Natural killer cell (primary cell): ENCODE results near the gene SV2C. TPM values are rescaled to one million over a fixed set of nuclear protein-coding genes. Genes with fewer than 3 reads are reported as not detected.

Experiments used
- ATAC-seq, 3 donors: fragments of 150-1000 bp in 2 of 3; fragments of 200-7000 bp in 1 of 3; cut with Tn5 transposase; 1 replicate in 1 of 3; 2 replicates in 2 of 3; pipeline ENCODE4 v1.10.0; 2021; ENCODE audit warnings: mild to moderate bottlenecking in 2 of 3, moderate library complexity in 2 of 3
- DNase-seq, 2 donors: peaks; one replicate each; pipeline versions ENCODE4 v3.0.0 to v3.0.0-alpha.2; 2013 to 2021; ENCODE audit warnings: mixed read lengths in 1 of 2
- H3K27ac ChIP-seq: one replicate; pipeline ENCODE4 v1.5.1; 2013; ENCODE audit warnings: mild to moderate bottlenecking, low read length
- H3K27me3 ChIP-seq: one replicate; pipeline ENCODE4 v1.6.1; 2013; ENCODE audit warnings: low read length; ENCODE audit not compliant: control insufficient read depth, insufficient read depth
- H3K36me3 ChIP-seq: one replicate; pipeline ENCODE4 v1.6.1; 2013; ENCODE audit warnings: low read length; ENCODE audit not compliant: control insufficient read depth, insufficient read depth
- H3K4me1 ChIP-seq: one replicate; pipeline ENCODE4 v1.6.1; 2013; ENCODE audit warnings: low read length; ENCODE audit not compliant: control insufficient read depth, insufficient read depth
- H3K4me3 ChIP-seq: one replicate; pipeline ENCODE4 v1.5.1; 2013; ENCODE audit warnings: low read length
- H3K9me3 ChIP-seq: one replicate; pipeline ENCODE4 v1.6.1; 2013; ENCODE audit warnings: low read length; ENCODE audit not compliant: control insufficient read depth, insufficient read depth
- H3K27ac Mint-ChIP-seq, 2 donors: one replicate each; pipeline ENCODE4 v1.8.0; 2022; ENCODE audit warnings: mild to moderate bottlenecking in 2 of 2, mixed read lengths in 2 of 2, moderate library complexity in 1 of 2
- H3K27me3 Mint-ChIP-seq, 2 donors: one replicate each; pipeline ENCODE4 v1.8.0; 2022; ENCODE audit warnings: low read depth in 2 of 2, mixed read lengths in 2 of 2
- H3K36me3 Mint-ChIP-seq: one replicate; pipeline ENCODE4 v1.8.0; 2022; ENCODE audit warnings: mixed read lengths
- H3K4me1 Mint-ChIP-seq, 2 donors: one replicate each; pipeline ENCODE4 v1.8.0; 2022; ENCODE audit warnings: mixed read lengths in 2 of 2
- H3K4me3 Mint-ChIP-seq: one replicate; pipeline ENCODE4 v1.8.0; 2022; ENCODE audit warnings: mild to moderate bottlenecking, moderate library complexity, mixed read lengths
- H3K9me3 Mint-ChIP-seq, 2 donors: one replicate each; pipeline ENCODE4 v1.8.0; 2022; ENCODE audit warnings: mixed read lengths in 2 of 2
- WGBS: methylation state at CpG from one replicate; pipeline ENCODE4 v1.1.7; 2013; ENCODE audit warnings: missing lambda C conversion rate; ENCODE audit not compliant: insufficient coverage; 5-methylcytosine and 5-hydroxymethylcytosine counted together
- intact Hi-C: fragments of 100-400 bp; cut with micrococcal nuclease; formaldehyde crosslinking; loops from one replicate; pipeline ENCODE4 v1.14.2; 2022
- total RNA-seq, 4 donors: library from RNA; stranded (reverse); fragments of 120-200 nt in 1 of 4; gene quantifications; one replicate each; pipeline versions ENCODE4 v1.2.3 to v1.2.4, GENCODE V29; 2013 to 2022
- TF ChIP-seq, protein P1 (sequence below): fragments of 200-600 bp; IDR thresholded peaks from one replicate; pipeline ENCODE4 v1.8.0; 2022; ENCODE audit warnings: antibody characterized with exemption

The SV2C gene
- total RNA-seq, 3 donors from 2014 or later (not counting 1 experiment from before 2014, with no cell fraction given), result not detected

DNA sequence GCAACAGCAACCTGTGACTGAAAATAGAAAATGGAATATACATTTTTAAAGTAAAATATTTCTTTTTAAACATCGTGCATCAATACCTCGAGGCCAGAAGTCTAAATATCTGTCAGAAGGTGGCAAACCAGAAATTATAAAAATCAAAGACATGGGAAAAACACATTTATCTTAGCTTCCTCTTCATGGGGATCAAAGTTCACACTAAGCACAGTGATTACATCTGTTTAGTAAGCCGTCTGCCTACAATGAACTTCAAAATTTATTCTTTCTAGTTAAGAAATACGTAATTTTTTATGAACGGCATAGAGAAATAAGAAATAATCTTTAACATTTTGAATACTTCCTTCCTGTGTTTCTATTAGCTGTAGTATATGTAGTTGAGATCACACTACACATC lies 17.9 kb upstream of the SV2C start:
- peaks cover 20 to 45% of the 10 kb centered on the region in 2 donors for H3K27me3 Mint-ChIP-seq
- 88% methylated on average over 3 of the region's 5 CpGs for WGBS

DNA sequence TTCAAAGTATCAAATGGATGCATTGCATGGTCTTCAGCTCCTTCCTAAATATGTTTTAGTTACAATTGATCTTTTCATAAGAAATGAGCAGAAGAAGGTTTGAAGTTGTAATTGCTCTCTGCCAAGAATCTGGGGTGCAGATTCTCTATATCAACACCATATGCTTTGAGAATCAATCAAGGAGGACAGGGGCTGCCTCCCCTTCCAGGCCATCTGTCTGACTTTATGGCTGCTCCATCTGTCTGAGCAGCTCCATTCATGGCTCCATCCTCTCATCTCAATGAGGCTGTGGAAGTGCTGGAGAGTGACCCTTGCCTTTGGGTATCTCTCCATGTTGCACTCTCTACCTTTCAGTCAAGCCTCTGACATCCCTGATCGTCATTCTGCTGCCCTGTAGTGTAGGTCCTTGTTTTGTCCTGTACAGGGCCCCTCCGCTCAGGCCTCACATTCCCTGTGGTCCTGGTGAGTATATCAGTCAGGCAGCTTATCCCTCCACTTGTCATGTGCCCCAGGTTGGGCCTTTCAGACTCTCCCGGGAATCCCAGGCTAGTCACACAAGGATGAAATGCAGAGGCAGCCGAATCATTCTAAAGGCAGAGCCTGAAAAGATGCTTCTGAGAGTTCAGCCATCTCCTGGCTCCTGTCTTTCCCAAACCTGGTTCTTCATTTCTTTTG lies 14.0 kb upstream of the SV2C start:
- DNase-seq, result no peak
- no peaks in the 10 kb centered on the region for H3K4me1 ChIP-seq
- no peak for ATAC-seq
- no peak overlapping the region for H3K27ac Mint-ChIP-seq
- H3K9me3 Mint-ChIP-seq, result no peaks in the 10 kb centered on the region
- no peak overlapping the region for H3K4me3 Mint-ChIP-seq
- intact Hi-C loops, result no loop called here
- H3K4me1 Mint-ChIP-seq, result no peaks in the 10 kb centered on the region
- H3K27me3 ChIP-seq, result no peaks in the 10 kb centered on the region
- H3K4me3 ChIP-seq, result no peak overlapping the region
- no peaks in the 10 kb centered on the region for H3K36me3 Mint-ChIP-seq
- TF ChIP-seq, protein P1, sequence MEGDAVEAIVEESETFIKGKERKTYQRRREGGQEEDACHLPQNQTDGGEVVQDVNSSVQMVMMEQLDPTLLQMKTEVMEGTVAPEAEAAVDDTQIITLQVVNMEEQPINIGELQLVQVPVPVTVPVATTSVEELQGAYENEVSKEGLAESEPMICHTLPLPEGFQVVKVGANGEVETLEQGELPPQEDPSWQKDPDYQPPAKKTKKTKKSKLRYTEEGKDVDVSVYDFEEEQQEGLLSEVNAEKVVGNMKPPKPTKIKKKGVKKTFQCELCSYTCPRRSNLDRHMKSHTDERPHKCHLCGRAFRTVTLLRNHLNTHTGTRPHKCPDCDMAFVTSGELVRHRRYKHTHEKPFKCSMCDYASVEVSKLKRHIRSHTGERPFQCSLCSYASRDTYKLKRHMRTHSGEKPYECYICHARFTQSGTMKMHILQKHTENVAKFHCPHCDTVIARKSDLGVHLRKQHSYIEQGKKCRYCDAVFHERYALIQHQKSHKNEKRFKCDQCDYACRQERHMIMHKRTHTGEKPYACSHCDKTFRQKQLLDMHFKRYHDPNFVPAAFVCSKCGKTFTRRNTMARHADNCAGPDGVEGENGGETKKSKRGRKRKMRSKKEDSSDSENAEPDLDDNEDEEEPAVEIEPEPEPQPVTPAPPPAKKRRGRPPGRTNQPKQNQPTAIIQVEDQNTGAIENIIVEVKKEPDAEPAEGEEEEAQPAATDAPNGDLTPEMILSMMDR, result no peak
- H3K27me3 Mint-ChIP-seq, result peaks cover 28 to 43% of the 10 kb centered on the region in 2 donors
- WGBS, result 88% methylated on average over 4 of the region's 4 CpGs
- H3K27ac ChIP-seq, result no peak overlapping the region
- H3K36me3 ChIP-seq, result no peaks in the 10 kb centered on the region
- H3K9me3 ChIP-seq, result no peaks in the 10 kb centered on the region

More for the DNA sequence above, 17.9 kb upstream of the SV2C start:
- no peaks in the 10 kb centered on the region for H3K9me3 ChIP-seq
- no peaks in the 10 kb centered on the region for H3K27me3 ChIP-seq
- ATAC-seq (no peak), DNase-seq (no peak)
- no peaks in the 10 kb centered on the region for H3K36me3 ChIP-seq
- TF ChIP-seq, protein P1, result no peak
- Mint-ChIP-seq H3K4me1 (no peaks in the 10 kb centered on the region), H3K9me3 (no peaks in the 10 kb centered on the region), H3K27ac (no peak overlapping the region), H3K36me3 (no peaks in the 10 kb centered on the region), H3K4me3 (no peak overlapping the region)
- intact Hi-C loops, result no loop called here
- no peaks in the 10 kb centered on the region for H3K4me1 ChIP-seq
- H3K4me3 ChIP-seq, result no peak overlapping the region
- no peak overlapping the region for H3K27ac ChIP-seq

DNA sequence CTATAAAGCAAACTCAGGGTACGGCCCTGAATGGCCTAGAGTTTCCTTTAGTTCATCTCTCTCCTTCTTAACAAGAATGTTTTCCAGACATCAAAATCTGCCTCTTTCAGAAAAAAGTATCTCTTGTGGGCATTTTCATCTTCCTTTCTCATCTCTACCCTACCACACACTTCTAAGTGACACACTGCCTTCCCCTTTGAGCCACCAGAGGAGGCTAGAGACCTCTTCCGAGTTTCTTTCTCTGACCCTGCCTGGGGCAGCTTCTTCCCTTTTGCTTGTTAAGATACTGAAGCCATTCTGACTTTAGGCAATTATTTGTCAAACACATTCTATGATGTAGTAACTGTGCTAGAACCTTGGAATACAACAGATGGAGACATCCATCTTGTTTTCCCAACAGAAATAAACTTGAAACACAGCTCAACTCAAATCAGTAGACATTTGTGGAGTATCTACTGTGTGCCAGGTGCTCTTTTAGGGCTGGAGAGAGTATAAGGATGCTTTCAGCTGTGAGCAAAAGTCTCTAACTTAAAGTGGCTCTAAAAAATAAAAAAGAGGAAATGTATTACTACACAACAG lies 8.6 kb upstream of the SV2C start:
- no peaks in the 10 kb centered on the region for H3K9me3 Mint-ChIP-seq
- H3K36me3 Mint-ChIP-seq, result no peaks in the 10 kb centered on the region
- no peaks in the 10 kb centered on the region for H3K36me3 ChIP-seq
- ATAC-seq, result peak; percentile 58 to 63 (median 62)
- no peak overlapping the region for H3K4me3 Mint-ChIP-seq
- H3K4me1 Mint-ChIP-seq, result no peaks in the 10 kb centered on the region
- peaks cover 60 to 87% of the 10 kb centered on the region in 2 donors for H3K27me3 Mint-ChIP-seq
- H3K4me1 ChIP-seq, result no peaks in the 10 kb centered on the region
- peak in 1 of 2 donors; percentile 56 for DNase-seq
- intact Hi-C loops, result loop anchor here (1.0 to 2.0 kb wide), 3 partner anchors 182 to 566 kb away; no protein-coding TSS in a partner anchor
- H3K4me3 ChIP-seq, result no peak overlapping the region
- TF ChIP-seq, protein P1, result peak; percentile 45
- 36% methylated on average over 2 of the region's 2 CpGs for WGBS
- H3K9me3 ChIP-seq, result no peaks in the 10 kb centered on the region
- H3K27ac Mint-ChIP-seq, result no peak overlapping the region
- no peak overlapping the region for H3K27ac ChIP-seq
- peaks cover 3% of the 10 kb centered on the region for H3K27me3 ChIP-seq
